ENCODE results near the gene FAM20C. TPM values are rescaled to one million over a fixed set of nuclear protein-coding genes. Genes with fewer than 3 reads are reported as not detected.

The FAM20C gene
- total RNA-seq, 3 donors from 2014 or later (not counting 1 experiment from before 2014, with no cell fraction given) = 1.2 to 8.6 (median 3.9) TPM

- Histone ChIP-seq H3K4me3 (ENCODE audit: low read length) (no peak overlapping the region), H3K36me3 (ENCODE audit: control insufficient read depth, insufficient read depth, low read length) (no peaks in the 10 kb centered on the region), H3K27ac (ENCODE audit: low read length) (no peak overlapping the region), H3K4me1 (ENCODE audit: control insufficient read depth, insufficient read depth, low read length) (no peaks in the 10 kb centered on the region), H3K9me3 (ENCODE audit: control insufficient read depth, insufficient read depth, low read length) (no peaks in the 10 kb centered on the region), H3K27me3 (ENCODE audit: control insufficient read depth, insufficient read depth, low read length) (no peaks in the 10 kb centered on the region)
- Mint-ChIP-seq H3K4me3 (no peak overlapping the region), H3K27me3 (ENCODE audit: low read depth in 2 of 2) (peaks cover 0 to 2% of the 10 kb centered on the region in 2 donors), H3K36me3 (no peaks in the 10 kb centered on the region), H3K27ac (no peak overlapping the region), H3K9me3 (no peaks in the 10 kb centered on the region), H3K4me1 (no peaks in the 10 kb centered on the region)
- DNase-seq (no peak), ATAC-seq (no peak)
- TF ChIP-seq CTCF (IDR thresholded peaks at IDR 0.05) = no peak
- WGBS (ENCODE audit: insufficient coverage) = 86% methylated on average over 29 of the region's 30 CpGs
- intact Hi-C loops (cut with micrococcal nuclease) = no loop called here
Measured at GRCh38 chr7:183496-184292, 8.7 kb upstream of the FAM20C start.

- Histone ChIP-seq H3K4me1 (ENCODE audit: control insufficient read depth, insufficient read depth, low read length) (no peaks in the 10 kb centered on the region), H3K9me3 (ENCODE audit: control insufficient read depth, insufficient read depth, low read length) (no peaks in the 10 kb centered on the region), H3K27me3 (ENCODE audit: control insufficient read depth, insufficient read depth, low read length) (no peaks in the 10 kb centered on the region), H3K4me3 (ENCODE audit: low read length) (no peak overlapping the region), H3K36me3 (ENCODE audit: control insufficient read depth, insufficient read depth, low read length) (no peaks in the 10 kb centered on the region), H3K27ac (ENCODE audit: low read length) (no peak overlapping the region)
- Mint-ChIP-seq H3K4me1 (no peaks in the 10 kb centered on the region), H3K4me3 (no peak overlapping the region), H3K36me3 (no peaks in the 10 kb centered on the region), H3K27me3 (ENCODE audit: low read depth in 2 of 2) (peaks cover 0 to 6% of the 10 kb centered on the region in 2 donors), H3K9me3 (no peaks in the 10 kb centered on the region), H3K27ac (no peak overlapping the region)
- no peak for TF ChIP-seq CTCF (IDR thresholded peaks at IDR 0.05)
- WGBS (ENCODE audit: insufficient coverage) = 91% methylated on average over 27 of the region's 27 CpGs
- no peak for ATAC-seq
- intact Hi-C loops (cut with micrococcal nuclease) = no loop called here
- no peak for DNase-seq
Measured at GRCh38 chr7:184294-185264, 7.8 kb upstream of the FAM20C start.

- Histone ChIP-seq H3K27ac (ENCODE audit: low read length) (no peak overlapping the region), H3K9me3 (ENCODE audit: control insufficient read depth, insufficient read depth, low read length) (no peaks in the 10 kb centered on the region), H3K36me3 (ENCODE audit: control insufficient read depth, insufficient read depth, low read length) (no peaks in the 10 kb centered on the region), H3K4me1 (ENCODE audit: control insufficient read depth, insufficient read depth, low read length) (peaks cover 2% of the 10 kb centered on the region), H3K27me3 (ENCODE audit: control insufficient read depth, insufficient read depth, low read length) (peaks cover 5% of the 10 kb centered on the region), H3K4me3 (ENCODE audit: low read length) (no peak overlapping the region)
- Mint-ChIP-seq H3K9me3 (no peaks in the 10 kb centered on the region), H3K4me3 (no peak overlapping the region), H3K36me3 (no peaks in the 10 kb centered on the region), H3K27ac (no peak overlapping the region), H3K27me3 (ENCODE audit: low read depth in 2 of 2) (peaks cover 0 to 21% of the 10 kb centered on the region in 2 donors), H3K4me1 (peaks cover 0 to 3% of the 10 kb centered on the region in 2 donors)
- intact Hi-C loops (cut with micrococcal nuclease) = no loop called here
- 87% methylated on average over 26 of the region's 26 CpGs for WGBS (ENCODE audit: insufficient coverage)
- DNase-seq (no peak), ATAC-seq (no peak)
- TF ChIP-seq CTCF (IDR thresholded peaks at IDR 0.05) = no peak
Measured at GRCh38 chr7:186516-187113, 5.8 kb upstream of the FAM20C start.

All from natural killer cell (primary cell).